ENCODE results near the gene AGAP1. TPM values are rescaled to one million over a fixed set of nuclear protein-coding genes. Genes with fewer than 3 reads are reported as not detected.

The AGAP1 gene
- total RNA-seq, 3 donors from 2014 or later = 1.9 to 2.6 (median 2.1) TPM

DNA sequence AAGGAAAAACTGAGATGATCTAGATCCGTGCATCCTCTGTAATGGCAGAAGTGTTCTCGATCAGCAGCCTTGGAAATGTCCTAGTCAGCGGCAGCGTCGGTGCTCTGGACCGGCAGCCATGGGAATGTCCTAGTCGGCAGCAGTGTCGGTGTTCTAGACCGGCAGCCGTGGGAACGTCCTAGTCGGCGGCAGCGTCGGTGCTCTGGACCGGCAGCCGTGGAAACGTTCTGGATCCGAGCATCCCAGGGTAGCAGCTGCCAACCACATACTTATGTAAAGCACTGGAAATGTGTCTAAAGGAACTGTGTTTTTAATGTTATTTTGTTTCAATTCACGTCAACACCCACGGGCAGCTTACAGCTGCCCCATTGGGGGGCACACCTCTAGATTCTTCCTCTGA lies 615.6 kb downstream of the AGAP1 start:
- H3K4me1 Mint-ChIP-seq (ENCODE audit: low read depth) = no peaks in the 10 kb centered on the region

DNA sequence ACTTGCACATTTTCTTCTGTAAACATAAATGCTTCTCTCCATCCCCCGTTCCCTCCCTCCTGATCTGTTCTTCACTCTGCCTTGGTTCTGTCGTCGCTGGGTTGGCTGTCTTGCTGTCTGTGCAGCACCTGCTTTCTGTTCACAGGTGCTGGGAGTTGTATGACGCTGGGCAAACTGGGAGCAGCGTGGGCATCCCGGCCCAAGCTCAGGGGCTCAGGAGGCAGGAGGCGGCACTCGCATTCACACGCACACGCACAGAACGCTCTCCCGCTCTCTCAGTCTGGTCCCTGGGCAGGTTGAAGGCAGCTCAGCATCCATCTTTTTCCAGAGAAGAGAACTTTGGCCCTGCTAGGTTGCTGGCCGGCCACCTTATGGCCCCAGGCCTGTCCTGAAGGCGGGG lies 618.6 kb downstream of the AGAP1 start:
- H3K9me3 Mint-ChIP-seq = no peaks in the 10 kb centered on the region
- DNase-seq (no peak), ATAC-seq (no peak)
- no peaks in the 10 kb centered on the region for H3K4me1 Mint-ChIP-seq (ENCODE audit: low read depth)
- H3K27me3 Mint-ChIP-seq (ENCODE audit: low read depth) = peaks cover 9% of the 10 kb centered on the region
- H3K4me3 Mint-ChIP-seq = no peak overlapping the region
- no peaks in the 10 kb centered on the region for H3K36me3 Mint-ChIP-seq (ENCODE audit: insufficient read depth)

More for the DNA sequence above, 615.6 kb downstream of the AGAP1 start:
- DNase-seq (no peak), ATAC-seq (no peak)
- Mint-ChIP-seq H3K4me3 (no peak overlapping the region), H3K27me3 (ENCODE audit: low read depth) (peaks cover 9% of the 10 kb centered on the region), H3K36me3 (ENCODE audit: insufficient read depth) (no peaks in the 10 kb centered on the region), H3K9me3 (no peaks in the 10 kb centered on the region)

DNA sequence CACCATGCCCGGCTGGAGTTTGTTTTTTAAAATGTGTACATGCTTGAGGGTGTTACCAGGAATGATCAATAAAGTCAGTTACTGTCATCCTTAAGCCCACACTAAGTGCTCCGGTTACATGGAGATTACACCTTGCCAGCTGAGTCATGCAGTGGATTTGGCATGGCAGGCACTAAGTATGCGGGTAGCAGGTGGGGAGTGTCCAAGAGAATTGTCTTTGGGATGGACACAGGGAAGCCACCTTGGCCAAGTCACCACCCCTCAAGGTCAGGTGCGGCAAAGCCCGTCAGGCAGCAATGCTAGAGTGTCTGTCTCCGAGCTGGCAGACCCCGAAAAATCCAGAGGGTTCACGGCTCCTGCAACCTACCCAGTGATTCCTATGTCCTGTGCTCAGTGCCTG lies 619.6 kb downstream of the AGAP1 start:
- no peaks in the 10 kb centered on the region for H3K36me3 Mint-ChIP-seq (ENCODE audit: insufficient read depth)
- ATAC-seq (no peak), DNase-seq (no peak)
- H3K4me3 Mint-ChIP-seq = no peak overlapping the region
- H3K27me3 Mint-ChIP-seq (ENCODE audit: low read depth) = peaks cover 6% of the 10 kb centered on the region
- no peaks in the 10 kb centered on the region for H3K9me3 Mint-ChIP-seq
- no peaks in the 10 kb centered on the region for H3K4me1 Mint-ChIP-seq (ENCODE audit: low read depth)

DNA sequence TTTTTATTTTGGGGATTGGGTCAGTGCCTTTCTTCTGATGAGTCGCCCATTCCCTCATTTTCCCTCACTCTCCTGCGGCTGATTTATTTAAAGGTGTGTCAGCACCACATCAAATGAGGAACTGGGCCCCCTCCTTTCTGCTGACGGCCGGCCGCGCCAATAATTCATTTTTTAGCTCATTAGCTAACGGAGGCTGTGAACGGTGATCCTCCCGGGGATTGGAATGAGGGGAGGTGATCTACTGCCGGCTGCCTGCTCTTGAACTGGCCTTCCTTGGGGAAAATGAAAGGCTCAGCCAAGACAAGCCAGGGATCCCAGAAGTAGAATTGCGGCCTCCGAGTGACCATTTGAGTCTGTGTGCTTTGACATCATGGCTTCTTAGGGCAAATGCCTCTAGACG lies 620.1 kb downstream of the AGAP1 start:
- Mint-ChIP-seq H3K4me3 (no peak overlapping the region), H3K27me3 (ENCODE audit: low read depth) (peaks cover 3% of the 10 kb centered on the region), H3K36me3 (ENCODE audit: insufficient read depth) (no peaks in the 10 kb centered on the region), H3K4me1 (ENCODE audit: low read depth) (no peaks in the 10 kb centered on the region), H3K9me3 (no peaks in the 10 kb centered on the region)
- no peak for ATAC-seq
- DNase-seq = no peak

DNA sequence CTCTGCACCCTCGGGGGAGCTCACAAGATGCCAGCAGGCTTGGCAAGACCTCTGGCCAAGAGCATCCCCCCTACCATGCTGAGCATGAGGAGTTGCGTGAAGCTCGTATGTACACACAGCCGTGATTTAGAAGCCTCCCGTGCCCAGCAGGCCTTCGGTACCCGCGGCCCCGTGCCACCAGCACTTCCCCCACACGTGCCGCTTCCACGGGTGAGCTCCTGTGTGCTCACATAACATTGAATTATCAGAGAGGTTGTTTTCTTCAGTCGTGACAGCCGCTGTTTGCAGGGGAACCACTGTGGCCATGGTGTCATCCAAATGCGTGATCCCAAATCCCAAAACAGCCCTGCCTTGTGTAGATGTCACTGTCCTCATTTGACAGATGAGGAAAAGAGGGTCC lies 621.1 kb downstream of the AGAP1 start:
- H3K9me3 Mint-ChIP-seq = no peaks in the 10 kb centered on the region
- H3K4me3 Mint-ChIP-seq = no peak overlapping the region
- H3K27me3 Mint-ChIP-seq (ENCODE audit: low read depth) = peaks cover 8% of the 10 kb centered on the region
- H3K4me1 Mint-ChIP-seq (ENCODE audit: low read depth) = no peaks in the 10 kb centered on the region
- ATAC-seq (no peak), DNase-seq (no peak)
- no peaks in the 10 kb centered on the region for H3K36me3 Mint-ChIP-seq (ENCODE audit: insufficient read depth)

DNA sequence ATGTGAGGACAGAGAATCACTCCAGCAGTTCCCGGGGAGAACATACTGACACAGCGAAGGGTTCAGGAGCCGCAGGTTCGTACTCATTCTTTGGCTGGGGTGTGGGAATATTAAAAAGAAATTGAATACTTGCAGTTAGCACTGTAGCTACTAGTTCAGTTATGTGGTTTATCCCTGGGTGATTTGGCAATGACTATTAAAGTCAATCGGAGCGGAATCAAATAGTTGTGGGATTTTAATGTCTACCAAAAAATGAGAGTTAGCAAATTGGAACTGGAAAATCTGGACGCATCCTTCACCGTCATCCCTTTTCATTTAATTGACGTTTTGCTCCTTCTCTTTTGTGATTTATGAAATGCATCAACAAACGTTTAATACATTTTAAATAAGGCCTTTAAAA lies 623.6 kb downstream of the AGAP1 start:
- no peaks in the 10 kb centered on the region for H3K4me1 Mint-ChIP-seq (ENCODE audit: low read depth)
- no peaks in the 10 kb centered on the region for H3K36me3 Mint-ChIP-seq (ENCODE audit: insufficient read depth)
- H3K9me3 Mint-ChIP-seq = no peaks in the 10 kb centered on the region
- no peak for ATAC-seq
- no peak for DNase-seq
- no peak overlapping the region for H3K4me3 Mint-ChIP-seq
- H3K27me3 Mint-ChIP-seq (ENCODE audit: low read depth) = peaks cover 13% of the 10 kb centered on the region

DNA sequence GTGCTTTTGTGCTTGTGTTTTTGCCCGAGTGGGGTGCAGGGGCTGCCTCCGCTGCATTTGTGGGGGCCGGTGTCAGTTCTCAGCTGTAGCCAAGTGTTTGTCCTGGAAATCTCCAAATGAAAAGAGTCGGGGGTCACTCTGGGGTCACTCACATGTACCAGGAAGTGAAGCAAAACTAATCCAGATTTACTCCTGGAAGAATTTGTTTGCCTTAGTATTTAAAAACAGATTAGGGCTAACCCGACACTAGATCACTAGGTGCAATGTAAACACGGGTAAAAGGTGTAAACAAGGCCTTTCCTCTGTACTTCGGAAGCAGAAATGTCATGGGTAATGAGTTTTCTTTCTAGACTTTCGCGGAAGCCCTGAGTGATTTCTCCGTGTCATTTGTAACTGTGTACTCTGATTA lies 624.0 kb downstream of the AGAP1 start:
- H3K4me1 Mint-ChIP-seq (ENCODE audit: low read depth) = no peaks in the 10 kb centered on the region
- no peak overlapping the region for H3K4me3 Mint-ChIP-seq
- DNase-seq = no peak
- H3K9me3 Mint-ChIP-seq = no peaks in the 10 kb centered on the region
- peaks cover 13% of the 10 kb centered on the region for H3K27me3 Mint-ChIP-seq (ENCODE audit: low read depth)
- no peak for ATAC-seq
- H3K36me3 Mint-ChIP-seq (ENCODE audit: insufficient read depth) = no peaks in the 10 kb centered on the region

GRCh38 chr2:236119003-236119402 lies 625.2 kb downstream of the AGAP1 start:
- H3K9me3 Mint-ChIP-seq = no peaks in the 10 kb centered on the region
- H3K27me3 Mint-ChIP-seq (ENCODE audit: low read depth) = peaks cover 13% of the 10 kb centered on the region
- ATAC-seq (no peak), DNase-seq (no peak)
- H3K36me3 Mint-ChIP-seq (ENCODE audit: insufficient read depth) = no peaks in the 10 kb centered on the region
- no peak overlapping the region for H3K4me3 Mint-ChIP-seq
- H3K4me1 Mint-ChIP-seq (ENCODE audit: low read depth) = no peaks in the 10 kb centered on the region

- peaks cover 13% of the 10 kb centered on the region for H3K27me3 Mint-ChIP-seq (ENCODE audit: low read depth)
- H3K4me3 Mint-ChIP-seq = no peak overlapping the region
- H3K9me3 Mint-ChIP-seq = no peaks in the 10 kb centered on the region
- no peak for ATAC-seq
- no peaks in the 10 kb centered on the region for H3K36me3 Mint-ChIP-seq (ENCODE audit: insufficient read depth)
- no peak for DNase-seq
- no peaks in the 10 kb centered on the region for H3K4me1 Mint-ChIP-seq (ENCODE audit: low read depth)
Observed at GRCh38 chr2:236119476-236119875, 625.6 kb downstream of the AGAP1 start.

GRCh38 chr2:236120141-236120601 lies 626.3 kb downstream of the AGAP1 start:
- H3K4me3 Mint-ChIP-seq = no peak overlapping the region
- H3K36me3 Mint-ChIP-seq (ENCODE audit: insufficient read depth) = no peaks in the 10 kb centered on the region
- ATAC-seq = no peak
- H3K9me3 Mint-ChIP-seq = no peaks in the 10 kb centered on the region
- H3K4me1 Mint-ChIP-seq (ENCODE audit: low read depth) = no peaks in the 10 kb centered on the region
- peaks cover 13% of the 10 kb centered on the region for H3K27me3 Mint-ChIP-seq (ENCODE audit: low read depth)
- DNase-seq = no peak

DNA sequence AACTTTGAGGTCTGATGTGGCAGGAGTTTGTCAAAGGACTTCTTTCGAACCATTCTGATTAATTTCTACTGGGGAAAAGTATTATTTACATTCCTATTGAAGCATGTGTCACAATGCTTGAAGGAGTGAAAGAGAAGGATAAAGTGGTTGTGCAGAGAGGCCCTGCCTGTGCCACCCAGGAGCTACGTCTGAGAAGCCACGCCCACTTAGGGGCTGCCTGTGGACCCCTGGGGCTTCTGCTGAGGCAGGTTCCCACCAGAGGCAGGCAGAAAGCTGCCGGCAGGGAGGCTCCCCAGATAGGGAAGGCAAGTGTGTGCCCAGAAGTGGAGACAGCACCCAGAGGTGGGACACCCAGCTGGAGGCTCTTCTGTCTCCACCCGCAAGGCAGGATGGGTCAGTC lies 627.0 kb downstream of the AGAP1 start:
- H3K36me3 Mint-ChIP-seq (ENCODE audit: insufficient read depth) = no peaks in the 10 kb centered on the region
- DNase-seq (no peak), ATAC-seq (no peak)
- H3K4me1 Mint-ChIP-seq (ENCODE audit: low read depth) = no peaks in the 10 kb centered on the region
- H3K27me3 Mint-ChIP-seq (ENCODE audit: low read depth) = peaks cover 13% of the 10 kb centered on the region
- no peak overlapping the region for H3K4me3 Mint-ChIP-seq
- no peaks in the 10 kb centered on the region for H3K9me3 Mint-ChIP-seq

DNA sequence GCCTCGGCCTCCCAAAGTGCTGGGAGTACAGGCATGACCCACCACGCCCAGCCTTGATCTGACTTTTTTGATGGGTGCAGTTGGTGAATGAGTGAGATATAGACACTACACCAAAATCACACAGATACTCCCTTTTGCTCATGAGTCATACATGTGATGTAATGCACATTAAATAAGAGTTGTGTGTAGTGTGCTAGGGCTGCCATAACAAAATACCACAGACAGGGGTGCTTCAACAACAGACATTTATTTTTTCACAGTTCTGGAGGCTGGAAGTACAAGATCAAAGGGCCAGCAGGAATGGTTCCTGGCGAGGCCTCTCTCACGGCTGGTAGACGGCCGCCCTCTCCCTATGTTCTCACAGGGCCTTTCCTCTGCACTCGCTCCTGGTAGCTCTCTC lies 627.7 kb downstream of the AGAP1 start:
- H3K4me1 Mint-ChIP-seq (ENCODE audit: low read depth) = no peaks in the 10 kb centered on the region
- H3K4me3 Mint-ChIP-seq = no peak overlapping the region
- H3K27me3 Mint-ChIP-seq (ENCODE audit: low read depth) = peaks cover 13% of the 10 kb centered on the region
- no peak for DNase-seq
- H3K36me3 Mint-ChIP-seq (ENCODE audit: insufficient read depth) = no peaks in the 10 kb centered on the region
- ATAC-seq = no peak
- no peaks in the 10 kb centered on the region for H3K9me3 Mint-ChIP-seq

- Mint-ChIP-seq H3K4me3 (no peak overlapping the region), H3K9me3 (no peaks in the 10 kb centered on the region), H3K27me3 (ENCODE audit: low read depth) (peaks cover 13% of the 10 kb centered on the region), H3K36me3 (ENCODE audit: insufficient read depth) (no peaks in the 10 kb centered on the region), H3K4me1 (ENCODE audit: low read depth) (no peaks in the 10 kb centered on the region)
- DNase-seq (no peak), ATAC-seq (no peak)
Observed at GRCh38 chr2:236122236-236122635, 628.4 kb downstream of the AGAP1 start.

DNA sequence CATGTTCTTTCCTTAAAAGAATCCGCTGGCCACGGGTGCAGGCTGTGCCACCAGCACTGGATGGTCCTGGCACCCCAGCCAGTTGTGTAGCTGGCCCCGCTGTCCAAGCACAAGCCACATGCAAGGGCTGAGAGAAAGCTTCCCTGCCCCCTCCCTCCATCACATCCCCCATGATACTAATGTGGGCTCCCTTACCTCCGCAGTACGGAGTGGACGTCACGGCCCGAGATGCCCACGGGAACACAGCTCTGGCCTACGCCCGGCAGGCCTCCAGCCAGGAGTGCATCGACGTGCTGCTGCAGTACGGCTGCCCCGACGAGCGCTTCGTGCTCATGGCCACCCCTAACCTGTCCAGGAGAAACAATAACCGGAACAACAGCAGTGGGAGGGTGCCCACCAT lies 629.9 kb downstream of the AGAP1 start:
- Mint-ChIP-seq H3K27me3 (ENCODE audit: low read depth) (peaks cover 13% of the 10 kb centered on the region), H3K4me1 (ENCODE audit: low read depth) (no peaks in the 10 kb centered on the region), H3K9me3 (no peaks in the 10 kb centered on the region), H3K4me3 (no peak overlapping the region), H3K36me3 (ENCODE audit: insufficient read depth) (no peaks in the 10 kb centered on the region)
- DNase-seq (no peak), ATAC-seq (no peak)

DNA sequence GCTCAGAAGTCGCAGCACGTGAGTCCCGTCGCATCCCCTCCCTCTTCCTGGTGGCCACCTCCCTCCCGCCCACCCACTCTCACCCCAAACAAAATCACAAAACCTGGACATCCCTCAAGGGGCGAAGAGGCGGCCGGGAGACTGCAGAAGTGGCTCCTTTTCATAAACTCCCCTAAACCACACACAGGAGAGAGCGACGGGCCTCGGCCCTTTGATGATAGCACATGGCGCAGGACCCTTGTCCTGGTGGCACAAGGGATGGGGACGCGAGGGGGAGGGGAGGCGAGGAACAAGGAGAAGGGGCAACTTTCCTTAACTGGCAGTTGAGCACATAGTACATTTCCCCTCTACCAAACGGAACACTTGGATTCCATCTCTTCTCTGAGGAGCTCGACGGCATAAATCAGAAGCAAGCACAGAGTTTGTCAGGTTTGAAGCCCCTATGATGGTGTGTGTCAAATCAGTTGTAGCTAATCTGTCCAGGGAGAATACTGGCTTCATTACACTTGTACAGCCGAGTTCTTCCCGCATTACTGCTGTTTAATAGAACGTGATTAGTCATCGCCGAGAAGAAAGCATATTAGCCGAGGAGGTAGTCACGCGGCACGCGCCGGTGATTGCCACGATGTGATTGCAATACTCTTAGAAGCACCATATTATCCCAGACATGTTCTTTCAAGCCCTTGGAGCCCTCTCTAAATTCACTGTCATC lies 630.5 kb downstream of the AGAP1 start:
- no peak for DNase-seq
- no peak for ATAC-seq
- no peaks in the 10 kb centered on the region for H3K9me3 Mint-ChIP-seq
- no peak overlapping the region for H3K4me3 Mint-ChIP-seq
- peaks cover 10% of the 10 kb centered on the region for H3K27me3 Mint-ChIP-seq (ENCODE audit: low read depth)
- H3K36me3 Mint-ChIP-seq (ENCODE audit: insufficient read depth) = no peaks in the 10 kb centered on the region
- no peaks in the 10 kb centered on the region for H3K4me1 Mint-ChIP-seq (ENCODE audit: low read depth)
